GM18861 (cell line): ENCODE results near the gene CERCAM.
A peak's percentile ranks its signal among the peaks of the same experiment; 100 is the strongest.
"Not testable (repeated sequence)": the region's sequence is repeated elsewhere in the genome, so short reads cannot be mapped to it uniquely, and the experiment has no call there.

Source experiments
- ATAC-seq: cut with Tn5 transposase; IDR thresholded peaks from one replicate; pipeline ENCODE4 v1.9.1; 2021; ENCODE audit not compliant: unreplicated experiment

Gene CERCAM

DNA sequence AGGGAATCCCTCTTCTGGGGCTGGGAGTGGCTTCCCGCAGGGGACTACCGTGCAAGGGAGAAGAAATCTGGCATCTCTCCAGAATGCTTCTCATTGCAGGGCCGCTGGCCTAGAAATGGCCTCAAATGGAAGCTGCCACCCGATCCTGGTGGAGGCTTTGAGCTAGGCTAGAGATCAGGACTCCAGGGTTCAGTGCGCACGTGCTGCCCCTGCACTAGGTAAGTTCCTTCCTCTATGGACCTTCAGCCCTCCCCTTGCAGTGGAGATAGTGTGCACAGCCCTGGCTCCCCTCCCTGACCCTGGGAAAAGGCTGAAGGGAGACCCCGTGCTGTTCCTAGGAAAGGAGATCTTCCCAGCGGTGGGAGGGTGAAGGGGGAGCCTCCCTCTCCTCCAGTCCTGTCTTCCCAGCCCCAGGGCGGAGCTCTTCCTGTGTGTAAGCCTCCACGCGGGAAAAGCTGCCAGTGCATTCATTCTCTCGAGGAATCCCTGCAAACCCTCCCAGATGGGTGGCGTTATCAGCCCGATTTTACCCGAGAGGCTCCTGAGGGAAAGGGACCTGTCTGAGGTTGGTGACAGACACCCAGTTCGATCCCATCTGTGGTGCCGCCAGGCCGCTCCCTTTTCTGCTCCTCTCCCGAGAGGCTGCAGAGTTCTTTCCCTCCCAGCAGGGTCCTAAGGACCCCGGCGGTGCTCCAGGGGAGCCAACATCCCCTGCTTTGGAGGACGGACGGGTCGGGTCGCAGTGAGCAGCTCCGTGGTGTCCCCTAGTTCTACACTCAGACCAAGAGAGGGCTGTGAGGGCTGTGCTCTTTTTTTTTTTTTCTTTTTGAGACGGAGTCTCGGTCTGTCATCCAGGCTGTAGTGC is 1.4 kb upstream of the CERCAM start:
- no peak for ATAC-seq

DNA sequence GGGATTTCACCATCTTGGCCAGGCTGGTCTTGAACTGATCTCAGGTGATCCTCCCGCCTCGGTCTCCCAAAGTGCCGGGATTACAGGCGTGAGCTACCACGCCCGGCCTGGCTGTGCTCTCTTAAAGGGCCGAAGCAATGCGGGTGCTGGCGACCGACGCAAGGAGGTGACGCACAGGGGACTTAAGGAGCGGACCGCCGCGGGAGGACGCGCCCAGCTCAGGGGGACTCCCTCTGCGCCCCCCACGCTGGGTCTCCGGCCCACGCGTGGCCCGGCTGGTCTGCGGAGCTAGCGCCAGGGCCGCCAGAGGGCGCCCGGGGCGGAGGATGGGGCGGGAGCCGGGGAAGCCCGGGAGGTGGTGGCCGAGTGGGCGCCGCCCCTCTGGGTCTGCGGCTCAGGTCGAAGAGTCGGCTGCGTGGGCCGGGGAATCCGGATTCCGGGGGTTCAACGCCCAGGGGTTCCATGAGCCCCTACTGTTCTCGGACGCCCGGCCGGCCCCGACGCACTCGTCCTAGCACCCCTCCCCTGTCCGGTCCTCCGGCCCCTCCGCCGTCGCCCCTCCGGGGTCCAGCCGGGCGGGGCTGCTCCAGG is 502 bp upstream of the CERCAM start:
- peak; percentile 59 for ATAC-seq

- no peak for ATAC-seq
These were observed 882 bp downstream of the CERCAM start for GRCh38 chr9:128421482-128421996.

DNA sequence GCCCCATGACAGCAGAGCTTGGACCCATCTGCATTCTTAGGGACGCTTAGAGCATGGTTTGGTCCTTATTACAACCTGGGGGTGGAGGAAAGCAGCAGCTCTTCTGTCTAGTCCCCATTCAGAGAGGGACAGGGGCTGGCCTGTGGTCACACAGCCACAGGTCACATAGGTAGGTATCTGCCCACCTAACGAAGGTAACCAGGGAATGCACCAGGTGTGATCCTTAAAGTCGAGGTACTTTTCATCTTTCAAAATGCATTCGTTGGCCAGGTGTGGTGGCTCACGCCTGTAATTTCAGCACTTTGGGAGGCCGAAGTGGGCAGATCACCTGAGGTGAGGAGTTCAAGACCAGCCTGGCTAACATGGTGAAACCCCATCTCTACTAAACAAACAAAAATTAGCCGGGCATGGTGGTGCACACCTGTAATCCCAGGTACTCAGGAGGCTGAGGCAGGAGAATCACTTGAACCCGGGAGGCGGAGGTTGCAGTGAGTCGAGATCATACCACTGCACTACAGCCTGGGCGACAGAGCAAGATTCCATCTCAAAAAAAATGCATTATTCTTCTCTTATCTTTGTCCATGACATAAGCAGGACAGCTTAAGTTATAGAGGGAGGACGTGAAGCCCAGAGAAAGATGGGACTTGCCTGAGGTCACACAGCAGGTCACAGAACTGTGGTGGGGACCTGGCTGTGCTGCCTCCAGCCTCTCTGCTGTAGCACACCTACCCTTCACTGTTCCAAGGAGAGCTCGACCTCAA is 1.5 kb downstream of the CERCAM start:
- ATAC-seq, result not testable (repeated sequence)

- ATAC-seq, result no peak
These were observed 2.1 kb downstream of the CERCAM start for GRCh38 chr9:128422783-128423150.

DNA sequence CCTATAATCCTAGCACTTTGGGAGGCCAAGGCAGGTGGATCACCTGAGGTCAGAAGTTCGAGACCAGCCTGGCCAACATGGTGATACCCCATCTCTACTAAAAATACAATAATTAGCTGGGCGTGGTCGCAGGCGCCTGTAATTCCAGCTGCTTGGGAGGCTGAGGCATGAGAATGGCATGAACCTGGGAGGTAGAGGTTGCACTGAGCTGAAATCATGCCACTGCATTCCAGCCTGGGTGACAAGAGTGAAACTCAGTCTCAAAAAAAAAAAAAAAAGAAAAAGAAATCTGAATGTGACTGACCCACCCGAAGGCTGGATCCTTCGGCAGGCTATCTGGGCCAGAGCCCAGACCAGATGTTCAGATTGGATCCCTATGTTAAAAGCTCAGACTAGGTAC is 2.7 kb downstream of the CERCAM start:
- ATAC-seq, result not testable (repeated sequence)

- ATAC-seq, result no peak
These were observed 3.7 kb downstream of the CERCAM start for GRCh38 chr9:128424268-128424780.

GRCh38 chr9:128428644-128429512 is 8.2 kb downstream of the CERCAM start:
- ATAC-seq, result no peak

- no peak for ATAC-seq
These were observed 8.9 kb downstream of the CERCAM start for GRCh38 chr9:128429513-128430086.

GRCh38 chr9:128431207-128431606 is 10.6 kb downstream of the CERCAM start:
- ATAC-seq, result no peak

GRCh38 chr9:128434340-128434739 is 13.7 kb downstream of the CERCAM start:
- no peak for ATAC-seq

GRCh38 chr9:128435611-128436010 is 15.0 kb downstream of the CERCAM start:
- no peak for ATAC-seq

DNA sequence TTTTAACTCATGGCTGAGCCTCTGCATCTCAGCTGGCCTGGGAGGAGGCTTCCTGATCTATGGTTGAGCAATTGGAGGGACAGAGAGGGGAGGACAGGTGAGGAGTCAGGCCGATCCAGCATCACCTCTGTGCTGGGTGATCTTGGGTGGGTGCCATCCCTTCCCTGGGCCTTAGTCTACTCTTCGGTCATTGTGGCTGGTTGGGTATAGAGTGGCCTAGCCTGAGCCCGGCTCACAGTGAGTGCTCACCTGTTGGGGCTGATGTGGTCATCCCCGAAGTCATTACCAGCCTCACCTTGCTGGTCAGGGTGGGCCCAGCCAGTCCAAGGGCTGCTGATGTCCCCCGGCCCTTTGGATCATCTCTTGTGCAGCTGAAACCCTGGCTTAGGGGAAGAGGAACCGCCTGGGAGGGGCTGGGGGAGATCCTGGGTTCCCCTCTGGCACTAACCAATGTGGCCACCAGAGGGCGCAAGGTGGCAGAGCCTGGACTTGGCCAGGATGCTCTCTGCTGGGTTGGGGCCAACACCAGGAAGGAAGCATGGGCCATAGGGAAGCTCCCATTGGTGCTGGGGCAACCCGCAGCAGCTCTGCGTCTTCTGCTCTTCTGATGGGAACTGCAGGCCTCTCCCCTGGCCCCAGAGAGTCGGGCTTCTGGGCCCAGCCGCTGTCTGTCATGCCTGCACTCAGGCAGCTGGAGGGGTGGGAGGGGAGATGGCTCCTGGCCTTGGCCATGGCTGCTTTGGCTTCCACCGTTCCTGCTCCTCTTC is 17.9 kb downstream of the CERCAM start:
- ATAC-seq, result no peak

- ATAC-seq, result no peak
These were observed 18.6 kb downstream of the CERCAM start for GRCh38 chr9:128439273-128439672.

- ATAC-seq, result no peak
These were observed 21.5 kb downstream of the CERCAM start for GRCh38 chr9:128442150-128442549.

DNA sequence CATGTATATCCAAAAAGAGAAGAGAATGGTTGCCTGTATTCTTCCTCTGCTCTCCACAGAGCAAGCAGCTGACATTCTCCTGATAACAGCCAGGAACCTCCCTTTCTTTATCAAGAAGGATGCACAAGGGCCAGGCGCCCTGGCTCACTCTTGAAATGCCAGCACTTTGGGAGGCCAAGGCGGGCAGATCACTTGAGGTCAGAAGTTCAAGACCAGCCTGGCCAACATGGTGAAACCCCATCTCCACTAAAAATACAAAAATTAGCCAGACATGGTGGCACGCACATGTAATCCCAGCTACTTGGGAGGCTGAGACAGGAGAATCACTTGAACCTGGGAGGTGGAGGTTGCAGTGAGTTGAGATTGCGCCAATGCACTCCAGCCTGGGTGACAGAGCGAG is 25.8 kb downstream of the CERCAM start:
- ATAC-seq, result not testable (repeated sequence)

- no peak for ATAC-seq
These were observed 28.1 kb downstream of the CERCAM start for GRCh38 chr9:128448746-128449145.

- ATAC-seq, result no peak
These were observed 34.3 kb downstream of the CERCAM start for GRCh38 chr9:128454991-128455390.

DNA sequence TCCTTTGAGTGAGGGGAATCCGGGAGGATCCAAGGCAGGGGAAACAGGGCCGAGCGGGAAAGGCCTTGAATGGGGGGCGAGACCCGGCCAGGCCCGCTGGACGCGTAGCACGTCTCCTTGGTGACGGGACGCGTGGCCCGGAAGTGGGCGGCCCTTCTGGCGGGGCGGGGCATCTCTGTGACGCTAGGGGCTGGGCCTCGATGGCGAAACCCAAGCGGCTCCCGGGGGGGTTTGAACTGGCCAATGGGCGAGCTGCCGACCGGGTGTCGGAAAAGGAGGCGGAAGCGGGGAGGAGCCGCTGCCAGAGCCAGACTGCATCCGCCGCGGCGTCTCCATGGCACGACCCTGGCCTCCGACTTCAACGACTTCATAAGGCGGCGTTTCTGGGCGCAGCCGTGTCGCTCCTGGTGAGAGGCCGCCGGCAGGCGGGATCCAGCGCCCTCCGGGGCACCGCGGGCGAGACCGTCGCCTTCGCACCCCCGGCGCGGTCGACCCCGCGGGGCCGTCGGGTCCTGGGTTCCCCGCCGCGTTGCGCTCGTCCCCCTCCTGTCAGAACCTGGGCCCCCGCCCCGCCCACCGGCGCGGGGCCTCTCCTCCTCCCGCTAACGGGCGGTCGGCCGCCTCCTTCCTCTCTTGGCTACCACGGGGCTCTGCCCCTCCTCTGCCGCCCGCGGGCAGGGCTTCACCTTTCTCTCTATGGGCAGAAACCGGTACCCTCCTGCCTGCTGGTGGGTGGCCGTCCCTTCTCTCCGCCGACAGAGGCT is 35.4 kb downstream of the CERCAM start, which contains the start of gene ODF2:
Gene ODF2 (plus strand): TSS at position 158 of the 764 bp plus-strand sequence. CDS start 86 bp downstream, at position 244.
- ATAC-seq, result peak; percentile 60
